RWPE1 (cell line): ENCODE measurements around the gene INSYN1.

Experiments
- CTCF ChIA-PET: fragments of 350-600 bp; sonication (Branson Sonifier 250); formaldehyde crosslinking; extraction: SDS; loops from one replicate; lab custom pipeline; 2021; lab: Yijun Ruan, JAX
- POLR2A ChIA-PET: fragments of 400-600 bp; formaldehyde crosslinking; extraction: SDS; loops from one replicate; lab custom pipeline; 2020; ENCODE audit warnings: antibody characterized with exemption; ENCODE audit not compliant: low non-redundant PET; lab: Yijun Ruan, JAX
- DNase-seq: peaks from one replicate; pipeline ENCODE4 v3.0.0; 2012; ENCODE audit warnings: low spot score
- H3K27ac ChIP-seq: fragments of 450-650 bp; 2 replicates; pipeline ENCODE4 v1.5.1; 2017
- CTCF ChIP-seq: fragments of 450-650 bp; conservative IDR thresholded peaks from 2 replicates; pipeline ENCODE4 v1.5.1; 2017; ENCODE audit warnings: low read depth, mild to moderate bottlenecking

The INSYN1 gene

GRCh38 chr15:73756390-73756789, 3.2 kb upstream of the INSYN1 start:
- ChIA-PET CTCF (no interaction called here), POLR2A (no interaction called here)
- H3K27ac ChIP-seq, result no peak overlapping the region
- no peak for TF ChIP-seq CTCF
- no peak for DNase-seq

- no peak for DNase-seq
- no peak overlapping the region for H3K27ac ChIP-seq
- TF ChIP-seq CTCF, result no peak
- POLR2A ChIA-PET, result no interaction called here
- CTCF ChIA-PET, result no interaction called here
These were observed 2.8 kb upstream of the INSYN1 start for GRCh38 chr15:73755946-73756345.

- no peak overlapping the region for H3K27ac ChIP-seq
- ChIA-PET CTCF (no interaction called here), POLR2A (no interaction called here)
- DNase-seq, result no peak
- TF ChIP-seq CTCF, result no peak
These were observed 2.3 kb upstream of the INSYN1 start for GRCh38 chr15:73755481-73755880.

GRCh38 chr15:73754461-73754860, 1.3 kb upstream of the INSYN1 start:
- TF ChIP-seq CTCF, result no peak
- DNase-seq, result no peak
- ChIA-PET POLR2A (no interaction called here), CTCF (no interaction called here)
- H3K27ac ChIP-seq, result no peak overlapping the region

GRCh38 chr15:73752806-73753193, 351 bp downstream of the INSYN1 start:
- TF ChIP-seq CTCF, result no peak
- ChIA-PET CTCF (no interaction called here), POLR2A (no interaction called here)
- H3K27ac ChIP-seq, result no peak overlapping the region
- DNase-seq, result peak; percentile 27

GRCh38 chr15:73751899-73752805, 999 bp downstream of the INSYN1 start:
- H3K27ac ChIP-seq, result no peak overlapping the region
- ChIA-PET POLR2A (no interaction called here), CTCF (no interaction called here)
- no peak for DNase-seq
- TF ChIP-seq CTCF, result no peak
